ENCODE measurements around the gene STRN. TPM values are rescaled to one million over a fixed set of nuclear protein-coding genes. Genes with fewer than 3 reads are reported as not detected.

STRN gene
- total and polyA plus RNA-seq, 7 experiments from 2014 or later, result 12.4 to 35.0 (median 26.9) TPM

DNA sequence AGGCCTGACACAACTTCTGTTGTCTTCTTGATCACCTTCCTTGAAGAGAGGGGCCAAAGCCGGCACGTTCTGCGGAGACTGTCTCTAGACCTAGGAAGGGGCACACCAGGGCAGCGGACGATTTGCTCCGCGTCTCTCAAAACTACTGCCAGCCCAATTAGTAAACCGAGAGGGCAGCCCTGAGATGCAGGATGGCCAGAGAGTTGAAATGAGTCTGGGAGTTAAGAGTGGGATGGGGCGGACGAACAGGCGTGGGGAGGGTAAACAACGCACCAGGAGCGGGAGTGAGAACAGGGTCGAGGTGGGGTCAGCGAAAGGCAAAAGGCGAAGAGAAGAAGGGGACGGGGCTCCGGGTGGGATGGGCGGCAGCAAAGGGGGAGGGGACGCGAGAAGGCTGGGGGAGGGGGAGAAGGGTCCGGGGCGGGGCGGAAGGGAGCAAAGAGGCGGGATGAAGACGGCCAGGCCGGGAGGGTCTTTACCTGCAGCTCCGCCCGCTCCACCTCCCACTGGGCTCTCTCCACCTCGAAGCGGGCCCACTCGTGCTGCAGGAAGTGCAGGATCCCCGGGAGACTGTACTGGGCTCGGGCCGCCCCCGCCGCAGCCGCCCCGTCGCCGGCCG lies 476 bp downstream of the STRN start:
- peaks cover 8 to 19% of the 10 kb centered on the region in 2 donors for H3K4me1 ChIP-seq (ENCODE audit: control insufficient read depth in 2 of 2, insufficient read depth in 2 of 2, low read length in 2 of 2)
- peak overlapping the region; percentile 75 to 97 (median 91) for H3K27ac Mint-ChIP-seq
- POLR2A ChIA-PET, result interaction anchor here (0.8 to 1.3 kb wide), 5 partner anchors 9 to 47 kb away, joined by 3 to 6 read pairs (median 3); no protein-coding TSS in a partner anchor
- H3K36me3 ChIP-seq (ENCODE audit: control insufficient read depth in 2 of 3, insufficient read depth in 3 of 3, low read length in 3 of 3), result no peaks in the 10 kb centered on the region
- H3K4me3 ChIP-seq (ENCODE audit: low read length), result peak overlapping the region; percentile 80
- peak overlapping the region; percentile 92 to 99 (median 98) for H3K4me3 Mint-ChIP-seq
- H3K9me3 Mint-ChIP-seq, result peaks cover 0 to 7% (median 0%) of the 10 kb centered on the region in 11 donors
- no peaks in the 10 kb centered on the region for H3K27me3 Mint-ChIP-seq
- ATAC-seq (peak; percentile 5), DNase-seq (peak in 5 of 9 donors; percentile 8 to 33 (median 13))
- CTCF ChIA-PET, result interaction anchor here (1.3 kb wide), 1 partner anchor 9 kb away, joined by 5 read pairs; no protein-coding TSS in a partner anchor
- no peaks in the 10 kb centered on the region for H3K27me3 ChIP-seq (ENCODE audit: control insufficient read depth in 2 of 2, insufficient read depth in 2 of 2, low read length in 2 of 2)
- peaks cover 0 to 12% (median 5%) of the 10 kb centered on the region in 5 donors for H3K36me3 Mint-ChIP-seq
- H3K9me3 ChIP-seq (ENCODE audit: control insufficient read depth in 2 of 3, low read length in 3 of 3), result no peaks in the 10 kb centered on the region
- H3K4me1 Mint-ChIP-seq, result peaks cover 35 to 63% (median 53%) of the 10 kb centered on the region in 7 donors
- intact Hi-C loops (cut with micrococcal nuclease), result loop anchor here (1.0 to 10.0 kb wide), 17 partner anchors 19 to 1812 kb away; partner anchors contain the start of genes CDC42EP3 (in 2 of the 2), CEBPZ (in 2 of the 2), CEBPZOS (in 2 of the 2) and EIF2AK2 (in 2 of the 2)
- H3K27ac ChIP-seq (ENCODE audit: low read depth, low read length), result peak overlapping the region; percentile 90

DNA sequence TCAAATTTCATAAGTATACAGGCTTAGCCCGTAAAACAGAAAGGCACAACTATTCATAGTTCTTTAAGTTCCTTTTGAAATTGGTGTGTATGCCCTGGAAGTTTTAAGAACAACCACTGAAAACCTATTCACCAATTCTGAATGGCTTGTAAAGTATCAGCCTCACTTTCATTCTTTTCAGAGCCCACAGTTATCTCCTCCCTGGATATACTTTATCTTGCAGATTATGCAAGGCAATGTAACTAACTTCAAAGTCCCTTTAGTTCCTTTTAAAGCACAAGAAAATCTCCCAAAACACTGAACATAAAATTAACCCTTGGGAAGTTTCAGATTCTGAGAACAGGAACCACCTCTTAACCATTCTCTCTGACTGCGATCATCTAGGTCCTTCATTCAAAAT lies 1.1 kb downstream of the STRN start:
- intact Hi-C loops (cut with micrococcal nuclease), result loop anchor here (5.0 to 10.0 kb wide), 5 partner anchors 368 to 1412 kb away; partner anchors contain the start of genes CDC42EP3 (in 2 of the 2), ATL2 (in 1 of the 2), FEZ2 (in 1 of the 2) and RMDN2 (in 1 of the 2)
- ATAC-seq (no peak), DNase-seq (no peak)
- H3K4me3 ChIP-seq (ENCODE audit: low read length), result peak overlapping the region; percentile 80
- peak overlapping the region; percentile 75 to 97 (median 91) for H3K27ac Mint-ChIP-seq
- H3K4me3 Mint-ChIP-seq, result peak overlapping the region; percentile 92 to 99 (median 98)
- H3K36me3 Mint-ChIP-seq, result peaks cover 0 to 12% (median 5%) of the 10 kb centered on the region in 5 donors
- peaks cover 8 to 19% of the 10 kb centered on the region in 2 donors for H3K4me1 ChIP-seq (ENCODE audit: control insufficient read depth in 2 of 2, insufficient read depth in 2 of 2, low read length in 2 of 2)
- peak overlapping the region; percentile 90 for H3K27ac ChIP-seq (ENCODE audit: low read depth, low read length)
- peaks cover 36 to 69% (median 58%) of the 10 kb centered on the region in 7 donors for H3K4me1 Mint-ChIP-seq
- H3K9me3 Mint-ChIP-seq, result peaks cover 0 to 7% (median 0%) of the 10 kb centered on the region in 11 donors
- no peaks in the 10 kb centered on the region for H3K9me3 ChIP-seq (ENCODE audit: control insufficient read depth in 2 of 3, low read length in 3 of 3)
- ChIA-PET CTCF (no interaction called here), POLR2A (no interaction called here)
- H3K36me3 ChIP-seq (ENCODE audit: control insufficient read depth in 2 of 3, insufficient read depth in 3 of 3, low read length in 3 of 3), result no peaks in the 10 kb centered on the region
- H3K27me3 ChIP-seq (ENCODE audit: control insufficient read depth in 2 of 2, insufficient read depth in 2 of 2, low read length in 2 of 2), result no peaks in the 10 kb centered on the region
- no peaks in the 10 kb centered on the region for H3K27me3 Mint-ChIP-seq

GRCh38 chr2:36964496-36965058 lies 1.8 kb downstream of the STRN start:
- H3K9me3 ChIP-seq (ENCODE audit: control insufficient read depth in 2 of 3, low read length in 3 of 3), result no peaks in the 10 kb centered on the region
- peak overlapping the region; percentile 92 to 99 (median 98) for H3K4me3 Mint-ChIP-seq
- CTCF ChIA-PET, result no interaction called here
- ATAC-seq, result no peak
- H3K36me3 ChIP-seq (ENCODE audit: control insufficient read depth in 2 of 3, insufficient read depth in 3 of 3, low read length in 3 of 3), result no peaks in the 10 kb centered on the region
- POLR2A ChIA-PET, result interaction anchor here (0.6 kb wide), 1 partner anchor 32 kb away, joined by 5 read pairs; no protein-coding TSS in a partner anchor
- no peak for DNase-seq
- H3K4me1 Mint-ChIP-seq, result peaks cover 36 to 76% (median 64%) of the 10 kb centered on the region in 7 donors
- H3K9me3 Mint-ChIP-seq, result peaks cover 0 to 7% (median 0%) of the 10 kb centered on the region in 11 donors
- no peak overlapping the region for H3K27ac ChIP-seq (ENCODE audit: low read depth, low read length)
- H3K27me3 Mint-ChIP-seq, result no peaks in the 10 kb centered on the region
- H3K36me3 Mint-ChIP-seq, result peaks cover 0 to 12% (median 5%) of the 10 kb centered on the region in 5 donors
- no peaks in the 10 kb centered on the region for H3K27me3 ChIP-seq (ENCODE audit: control insufficient read depth in 2 of 2, insufficient read depth in 2 of 2, low read length in 2 of 2)
- H3K27ac Mint-ChIP-seq, result peak overlapping the region in 5 of 9 donors; percentile 1 to 89 (median 71)
- peaks cover 8 to 19% of the 10 kb centered on the region in 2 donors for H3K4me1 ChIP-seq (ENCODE audit: control insufficient read depth in 2 of 2, insufficient read depth in 2 of 2, low read length in 2 of 2)
- H3K4me3 ChIP-seq (ENCODE audit: low read length), result no peak overlapping the region
- intact Hi-C loops (cut with micrococcal nuclease), result loop anchor here (5.0 to 10.0 kb wide), 5 partner anchors 367 to 1413 kb away; partner anchors contain the start of genes CDC42EP3 (in 2 of the 2), ATL2 (in 1 of the 2), FEZ2 (in 1 of the 2) and RMDN2 (in 1 of the 2)

DNA sequence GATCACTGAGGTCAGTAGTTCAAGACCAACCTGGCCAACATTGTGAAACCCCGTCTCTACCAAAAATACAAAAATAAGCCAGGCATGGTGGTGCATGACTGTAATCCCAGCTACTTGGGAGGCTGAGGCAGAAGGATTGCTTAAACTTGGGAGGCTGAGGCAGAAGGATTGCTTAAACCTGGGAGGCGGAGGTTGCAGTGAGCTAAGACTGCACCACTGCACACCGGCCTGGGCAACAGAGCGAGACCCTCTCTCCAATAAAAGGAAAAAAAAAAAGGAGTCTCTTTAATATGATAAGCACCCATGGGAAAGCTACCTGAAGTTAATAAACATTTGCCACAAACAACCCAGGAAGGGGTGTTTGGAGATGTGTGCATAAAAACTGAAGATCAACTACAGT lies 2.6 kb downstream of the STRN start:
- H3K4me3 ChIP-seq (ENCODE audit: low read length), result no peak overlapping the region
- H3K4me1 ChIP-seq (ENCODE audit: control insufficient read depth in 2 of 2, insufficient read depth in 2 of 2, low read length in 2 of 2), result peaks cover 8 to 19% of the 10 kb centered on the region in 2 donors
- H3K27me3 Mint-ChIP-seq, result no peaks in the 10 kb centered on the region
- no peaks in the 10 kb centered on the region for H3K36me3 ChIP-seq (ENCODE audit: control insufficient read depth in 2 of 3, insufficient read depth in 3 of 3, low read length in 3 of 3)
- no peaks in the 10 kb centered on the region for H3K27me3 ChIP-seq (ENCODE audit: control insufficient read depth in 2 of 2, insufficient read depth in 2 of 2, low read length in 2 of 2)
- H3K9me3 ChIP-seq (ENCODE audit: control insufficient read depth in 2 of 3, low read length in 3 of 3), result no peaks in the 10 kb centered on the region
- peaks cover 0 to 15% (median 5%) of the 10 kb centered on the region in 5 donors for H3K36me3 Mint-ChIP-seq
- ChIA-PET CTCF (no interaction called here), POLR2A (no interaction called here)
- H3K4me3 Mint-ChIP-seq, result peak overlapping the region in 2 of 10 donors; percentile 40 to 97
- H3K4me1 Mint-ChIP-seq, result peaks cover 42 to 82% (median 68%) of the 10 kb centered on the region in 7 donors
- DNase-seq, result no peak
- H3K9me3 Mint-ChIP-seq, result peaks cover 0 to 7% (median 0%) of the 10 kb centered on the region in 11 donors
- no peak for ATAC-seq
- no peak overlapping the region for H3K27ac ChIP-seq (ENCODE audit: low read depth, low read length)
- intact Hi-C loops (cut with micrococcal nuclease), result loop anchor here in 1 of 2 donors (10.0 kb wide), 1 partner anchor 711 kb away; the partner anchor contains the start of gene CDC42EP3
- H3K27ac Mint-ChIP-seq, result no peak overlapping the region

DNA sequence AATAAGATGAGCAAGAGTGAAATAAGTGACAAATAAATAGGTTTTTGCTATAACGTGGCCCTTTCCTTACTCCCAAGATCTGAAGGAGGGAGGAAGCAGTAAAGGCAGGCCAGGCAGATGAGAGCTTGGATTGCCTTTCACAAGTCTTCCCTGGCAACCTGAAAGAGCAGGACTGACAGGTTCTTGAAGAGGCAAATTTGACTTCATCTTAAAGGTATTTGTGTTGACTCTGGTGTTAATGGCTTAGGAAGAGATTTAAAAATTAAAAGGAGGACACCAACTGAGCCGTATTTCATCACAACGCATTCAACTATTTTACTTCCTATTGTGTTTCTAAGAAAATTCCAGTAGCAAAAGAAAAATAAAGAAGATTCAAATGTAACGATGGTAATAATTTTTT lies 3.2 kb downstream of the STRN start:
- Histone ChIP-seq H3K27ac (ENCODE audit: low read depth, low read length) (no peak overlapping the region), H3K27me3 (ENCODE audit: control insufficient read depth in 2 of 2, insufficient read depth in 2 of 2, low read length in 2 of 2) (no peaks in the 10 kb centered on the region), H3K36me3 (ENCODE audit: control insufficient read depth in 2 of 3, insufficient read depth in 3 of 3, low read length in 3 of 3) (no peaks in the 10 kb centered on the region), H3K4me3 (ENCODE audit: low read length) (no peak overlapping the region), H3K4me1 (ENCODE audit: control insufficient read depth in 2 of 2, insufficient read depth in 2 of 2, low read length in 2 of 2) (peaks cover 8 to 19% of the 10 kb centered on the region in 2 donors), H3K9me3 (ENCODE audit: control insufficient read depth in 2 of 3, low read length in 3 of 3) (no peaks in the 10 kb centered on the region)
- Mint-ChIP-seq H3K4me1 (peaks cover 46 to 83% (median 71%) of the 10 kb centered on the region in 7 donors), H3K4me3 (peak overlapping the region in 4 of 10 donors; percentile 10 to 56 (median 22)), H3K36me3 (peaks cover 0 to 20% (median 11%) of the 10 kb centered on the region in 5 donors), H3K27me3 (no peaks in the 10 kb centered on the region), H3K9me3 (peaks cover 0 to 7% (median 0%) of the 10 kb centered on the region in 11 donors), H3K27ac (peak overlapping the region in 2 of 9 donors; percentile 28 to 55)
- POLR2A ChIA-PET, result no interaction called here
- intact Hi-C loops (cut with micrococcal nuclease), result loop anchor here in 1 of 2 donors (10.0 kb wide), 1 partner anchor 712 kb away; the partner anchor contains the start of gene CDC42EP3
- no peak for ATAC-seq
- CTCF ChIA-PET, result no interaction called here
- DNase-seq, result no peak

- intact Hi-C loops (cut with micrococcal nuclease), result loop anchor here in 1 of 2 donors (10.0 kb wide), 1 partner anchor 714 kb away; the partner anchor contains the start of gene CDC42EP3
- peaks cover 0 to 22% (median 12%) of the 10 kb centered on the region in 5 donors for H3K36me3 Mint-ChIP-seq
- ATAC-seq (no peak), DNase-seq (no peak)
- H3K36me3 ChIP-seq (ENCODE audit: control insufficient read depth in 2 of 3, insufficient read depth in 3 of 3, low read length in 3 of 3), result no peaks in the 10 kb centered on the region
- ChIA-PET POLR2A (no interaction called here), CTCF (no interaction called here)
- H3K27ac Mint-ChIP-seq, result no peak overlapping the region
- no peaks in the 10 kb centered on the region for H3K27me3 ChIP-seq (ENCODE audit: control insufficient read depth in 2 of 2, insufficient read depth in 2 of 2, low read length in 2 of 2)
- no peak overlapping the region for H3K4me3 ChIP-seq (ENCODE audit: low read length)
- H3K4me1 Mint-ChIP-seq, result peaks cover 41 to 84% (median 76%) of the 10 kb centered on the region in 7 donors
- H3K27me3 Mint-ChIP-seq, result no peaks in the 10 kb centered on the region
- peaks cover 8 to 10% of the 10 kb centered on the region in 2 donors for H3K4me1 ChIP-seq (ENCODE audit: control insufficient read depth in 2 of 2, insufficient read depth in 2 of 2, low read length in 2 of 2)
- H3K9me3 ChIP-seq (ENCODE audit: control insufficient read depth in 2 of 3, low read length in 3 of 3), result no peaks in the 10 kb centered on the region
- H3K9me3 Mint-ChIP-seq, result no peaks in the 10 kb centered on the region
- H3K4me3 Mint-ChIP-seq, result no peak overlapping the region
- H3K27ac ChIP-seq (ENCODE audit: low read depth, low read length), result no peak overlapping the region
These were observed 5.6 kb downstream of the STRN start for GRCh38 chr2:36960773-36961172.

All from naive thymus-derived CD4-positive, alpha-beta T cell (primary cell).